WTC11 (cell line): ENCODE data around the gene HDAC10. TPM values are rescaled to one million over a fixed set of nuclear protein-coding genes. Genes with fewer than 3 reads are reported as not detected.

Experiments
- ATAC-seq: fragments of 200-7000 bp; cut with Tn5 transposase; 2 replicates; pipeline ENCODE4 v1.10.0; 2021; ENCODE audit warnings: mild to moderate bottlenecking, moderate library complexity
- CTCF ChIA-PET: fragments of 300-600 bp; sonication (Branson Sonifier 250); formaldehyde crosslinking; loops from one replicate; lab custom pipeline; 2021; ENCODE audit warnings: antibody characterized with exemption; lab: Charles Lee
- POLR2A ChIA-PET: fragments of 350-600 bp; sonication (Branson Sonifier 250); formaldehyde crosslinking; loops from one replicate; lab custom pipeline; 2021; ENCODE audit warnings: antibody characterized with exemption; lab: Charles Lee
- DNase-seq: peaks from one replicate; pipeline ENCODE4 v3.0.0; 2021; ENCODE audit warnings: low spot score
- H3K27ac Mint-ChIP-seq: 2 replicates; pipeline ENCODE4 v1.8.0; 2021; ENCODE audit warnings: mixed read lengths
- H3K27me3 Mint-ChIP-seq: 2 replicates; pipeline ENCODE4 v1.8.0; 2021; ENCODE audit warnings: low read depth, mild to moderate bottlenecking, moderate library complexity, mixed read lengths
- H3K36me3 Mint-ChIP-seq: 2 replicates; pipeline ENCODE4 v1.8.0; 2021; ENCODE audit warnings: mixed read lengths
- H3K4me1 Mint-ChIP-seq: 2 replicates; pipeline ENCODE4 v1.8.0; 2022; ENCODE audit warnings: mixed read lengths
- H3K4me3 Mint-ChIP-seq: 2 replicates; pipeline ENCODE4 v1.8.0; 2021; ENCODE audit warnings: mild to moderate bottlenecking, moderate library complexity, mixed read lengths
- H3K9me3 Mint-ChIP-seq: 2 replicates; pipeline ENCODE4 v1.8.0; 2021; ENCODE audit warnings: mixed read lengths
- ATF1 ChIP-seq: sonication (generic); formaldehyde crosslinking; IDR thresholded peaks from 2 replicates; pipeline ENCODE4 v1.8.1; 2023; ENCODE audit warnings: mild to moderate bottlenecking, moderate library complexity, missing genetic modification reagents
- GTF2I ChIP-seq: fragments of 250-450 bp; sonication (Bioruptor Pico); conservative IDR thresholded peaks from 2 replicates; pipeline ENCODE4 v1.4.0; 2021; ENCODE audit warnings: mild to moderate bottlenecking
- SMAD3 ChIP-seq: sonication (generic); formaldehyde crosslinking; IDR thresholded peaks from 2 replicates; pipeline ENCODE4 v1.8.0; 2022; ENCODE audit warnings: missing genetic modification reagents, mild to moderate bottlenecking, borderline replicate concordance
- SP1 ChIP-seq: sonication (generic); formaldehyde crosslinking; conservative IDR thresholded peaks from 2 replicates; pipeline ENCODE4 v1.8.1; 2022; ENCODE audit warnings: missing genetic modification reagents
- TEAD4 ChIP-seq: sonication (generic); formaldehyde crosslinking; IDR thresholded peaks from 2 replicates; pipeline ENCODE4 v1.8.0; 2022; ENCODE audit warnings: mild to moderate bottlenecking, missing genetic modification reagents
- ZNF138 ChIP-seq: sonication (generic); formaldehyde crosslinking; conservative IDR thresholded peaks from 2 replicates; pipeline ENCODE4 v1.8.1; 2022; ENCODE audit warnings: mild to moderate bottlenecking, moderate library complexity, missing genetic modification reagents
- ZNF219 ChIP-seq: sonication (generic); formaldehyde crosslinking; IDR thresholded peaks from 2 replicates; pipeline ENCODE4 v1.8.0; 2023; ENCODE audit warnings: missing genetic modification reagents, mild to moderate bottlenecking, borderline replicate concordance
- ZNF263 ChIP-seq: sonication (generic); formaldehyde crosslinking; IDR thresholded peaks from 2 replicates; pipeline ENCODE4 v1.8.1; 2022; ENCODE audit warnings: low read depth, mild to moderate bottlenecking, moderate library complexity, missing genetic modification reagents
- total RNA-seq: library from RNA; stranded (reverse); gene quantifications from 3 replicates; pipeline ENCODE4 v1.2.3, GENCODE V29; 2021
- TF ChIP-seq, protein P1 (sequence below): fragments of 250-450 bp; sonication (Bioruptor Pico); IDR thresholded peaks from 2 replicates; pipeline ENCODE4 v1.9.0; 2021; ENCODE audit warnings: mild to moderate bottlenecking
- TF ChIP-seq, protein P2 (sequence below): sonication (generic); formaldehyde crosslinking; conservative IDR thresholded peaks from 2 replicates; pipeline ENCODE4 v1.8.1; 2023; ENCODE audit warnings: mild to moderate bottlenecking, low read depth, missing genetic modification reagents, moderate library complexity
- TF ChIP-seq, protein P3 (sequence below): sonication (generic); formaldehyde crosslinking; IDR thresholded peaks from 2 replicates; pipeline ENCODE4 v1.8.1; 2022; ENCODE audit warnings: mild to moderate bottlenecking, missing genetic modification reagents, moderate library complexity, borderline replicate concordance
- TF ChIP-seq, protein P4 (sequence below): sonication (generic); formaldehyde crosslinking; conservative IDR thresholded peaks from 2 replicates; pipeline ENCODE4 v1.8.1; 2022; ENCODE audit warnings: mild to moderate bottlenecking, missing genetic modification reagents
- TF ChIP-seq, protein P5 (sequence below): sonication (generic); formaldehyde crosslinking; IDR thresholded peaks from 2 replicates; pipeline ENCODE4 v1.8.1; 2023; ENCODE audit warnings: mild to moderate bottlenecking, missing genetic modification reagents, moderate library complexity

HDAC10 gene
- total RNA-seq, 1 experiment from 2014 or later, result 40.9 TPM

DNA sequence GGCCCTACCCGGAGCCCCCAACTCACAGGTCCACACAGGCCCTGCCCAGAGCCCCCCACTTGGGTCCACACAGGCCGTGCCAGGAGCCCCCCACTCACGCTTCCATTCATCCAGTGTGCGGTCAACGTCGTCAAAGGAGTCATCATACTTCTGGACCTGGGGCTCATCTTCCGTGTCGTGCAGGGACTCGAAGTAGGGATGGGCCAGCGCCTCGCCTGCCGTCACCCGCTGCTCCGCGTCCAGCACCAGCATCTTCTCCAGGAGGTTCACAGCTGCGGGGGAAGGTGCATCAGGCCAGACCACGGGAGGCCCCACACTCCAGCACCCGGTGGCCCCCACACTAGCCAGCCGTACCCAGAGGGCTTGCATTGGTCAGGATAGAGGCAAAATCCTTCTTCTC lies 4.0 kb upstream of the HDAC10 start (continued):
- TF ChIP-seq, protein P1, sequence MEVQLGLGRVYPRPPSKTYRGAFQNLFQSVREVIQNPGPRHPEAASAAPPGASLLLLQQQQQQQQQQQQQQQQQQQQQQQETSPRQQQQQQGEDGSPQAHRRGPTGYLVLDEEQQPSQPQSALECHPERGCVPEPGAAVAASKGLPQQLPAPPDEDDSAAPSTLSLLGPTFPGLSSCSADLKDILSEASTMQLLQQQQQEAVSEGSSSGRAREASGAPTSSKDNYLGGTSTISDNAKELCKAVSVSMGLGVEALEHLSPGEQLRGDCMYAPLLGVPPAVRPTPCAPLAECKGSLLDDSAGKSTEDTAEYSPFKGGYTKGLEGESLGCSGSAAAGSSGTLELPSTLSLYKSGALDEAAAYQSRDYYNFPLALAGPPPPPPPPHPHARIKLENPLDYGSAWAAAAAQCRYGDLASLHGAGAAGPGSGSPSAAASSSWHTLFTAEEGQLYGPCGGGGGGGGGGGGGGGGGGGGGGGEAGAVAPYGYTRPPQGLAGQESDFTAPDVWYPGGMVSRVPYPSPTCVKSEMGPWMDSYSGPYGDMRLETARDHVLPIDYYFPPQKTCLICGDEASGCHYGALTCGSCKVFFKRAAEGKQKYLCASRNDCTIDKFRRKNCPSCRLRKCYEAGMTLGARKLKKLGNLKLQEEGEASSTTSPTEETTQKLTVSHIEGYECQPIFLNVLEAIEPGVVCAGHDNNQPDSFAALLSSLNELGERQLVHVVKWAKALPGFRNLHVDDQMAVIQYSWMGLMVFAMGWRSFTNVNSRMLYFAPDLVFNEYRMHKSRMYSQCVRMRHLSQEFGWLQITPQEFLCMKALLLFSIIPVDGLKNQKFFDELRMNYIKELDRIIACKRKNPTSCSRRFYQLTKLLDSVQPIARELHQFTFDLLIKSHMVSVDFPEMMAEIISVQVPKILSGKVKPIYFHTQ (CRISPR knock-in tag), result no peak

DNA sequence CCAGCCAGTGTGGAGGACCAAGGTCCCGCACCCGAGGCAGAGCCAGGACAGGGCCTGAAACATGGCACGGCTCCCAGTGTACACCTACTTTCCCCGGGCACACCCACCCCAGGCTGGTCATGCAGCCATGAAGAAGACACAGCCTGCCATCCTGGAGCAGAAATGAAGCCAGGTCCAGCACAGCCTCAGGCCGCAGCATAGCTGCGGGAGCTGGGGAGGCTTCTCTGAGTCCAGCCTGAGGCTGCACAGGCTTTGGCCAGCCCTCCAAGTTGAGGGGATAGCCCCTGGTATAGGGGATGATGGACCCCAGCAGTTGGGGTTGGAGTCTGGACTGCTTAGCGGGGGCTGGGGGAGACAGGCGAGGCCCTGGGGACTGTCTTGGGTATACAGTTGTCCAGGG lies 2.9 kb upstream of the HDAC10 start:
- ATAC-seq, result no peak
- ChIA-PET CTCF (no interaction called here), POLR2A (no interaction called here)
- TF ChIP-seq TEAD4 (CRISPR knock-in tag), result no peak
- TF ChIP-seq SMAD3, result no peak
- TF ChIP-seq ZNF219 (CRISPR knock-in tag), result no peak
- TF ChIP-seq, protein P2, sequence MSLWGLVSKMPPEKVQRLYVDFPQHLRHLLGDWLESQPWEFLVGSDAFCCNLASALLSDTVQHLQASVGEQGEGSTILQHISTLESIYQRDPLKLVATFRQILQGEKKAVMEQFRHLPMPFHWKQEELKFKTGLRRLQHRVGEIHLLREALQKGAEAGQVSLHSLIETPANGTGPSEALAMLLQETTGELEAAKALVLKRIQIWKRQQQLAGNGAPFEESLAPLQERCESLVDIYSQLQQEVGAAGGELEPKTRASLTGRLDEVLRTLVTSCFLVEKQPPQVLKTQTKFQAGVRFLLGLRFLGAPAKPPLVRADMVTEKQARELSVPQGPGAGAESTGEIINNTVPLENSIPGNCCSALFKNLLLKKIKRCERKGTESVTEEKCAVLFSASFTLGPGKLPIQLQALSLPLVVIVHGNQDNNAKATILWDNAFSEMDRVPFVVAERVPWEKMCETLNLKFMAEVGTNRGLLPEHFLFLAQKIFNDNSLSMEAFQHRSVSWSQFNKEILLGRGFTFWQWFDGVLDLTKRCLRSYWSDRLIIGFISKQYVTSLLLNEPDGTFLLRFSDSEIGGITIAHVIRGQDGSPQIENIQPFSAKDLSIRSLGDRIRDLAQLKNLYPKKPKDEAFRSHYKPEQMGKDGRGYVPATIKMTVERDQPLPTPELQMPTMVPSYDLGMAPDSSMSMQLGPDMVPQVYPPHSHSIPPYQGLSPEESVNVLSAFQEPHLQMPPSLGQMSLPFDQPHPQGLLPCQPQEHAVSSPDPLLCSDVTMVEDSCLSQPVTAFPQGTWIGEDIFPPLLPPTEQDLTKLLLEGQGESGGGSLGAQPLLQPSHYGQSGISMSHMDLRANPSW (CRISPR knock-in tag), result no peak
- TF ChIP-seq, protein P1 (CRISPR knock-in tag), result no peak
- TF ChIP-seq, protein P3, sequence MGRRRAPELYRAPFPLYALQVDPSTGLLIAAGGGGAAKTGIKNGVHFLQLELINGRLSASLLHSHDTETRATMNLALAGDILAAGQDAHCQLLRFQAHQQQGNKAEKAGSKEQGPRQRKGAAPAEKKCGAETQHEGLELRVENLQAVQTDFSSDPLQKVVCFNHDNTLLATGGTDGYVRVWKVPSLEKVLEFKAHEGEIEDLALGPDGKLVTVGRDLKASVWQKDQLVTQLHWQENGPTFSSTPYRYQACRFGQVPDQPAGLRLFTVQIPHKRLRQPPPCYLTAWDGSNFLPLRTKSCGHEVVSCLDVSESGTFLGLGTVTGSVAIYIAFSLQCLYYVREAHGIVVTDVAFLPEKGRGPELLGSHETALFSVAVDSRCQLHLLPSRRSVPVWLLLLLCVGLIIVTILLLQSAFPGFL (CRISPR knock-in tag), result no peak
- no peak for TF ChIP-seq ZNF138 (CRISPR knock-in tag)
- TF ChIP-seq, protein P4, sequence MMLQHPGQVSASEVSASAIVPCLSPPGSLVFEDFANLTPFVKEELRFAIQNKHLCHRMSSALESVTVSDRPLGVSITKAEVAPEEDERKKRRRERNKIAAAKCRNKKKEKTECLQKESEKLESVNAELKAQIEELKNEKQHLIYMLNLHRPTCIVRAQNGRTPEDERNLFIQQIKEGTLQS (CRISPR knock-in tag), result no peak
- DNase-seq, result no peak
- no peaks in the 10 kb centered on the region; the same call in 1 of the 2 replicates for H3K27me3 Mint-ChIP-seq
- H3K36me3 Mint-ChIP-seq, result no peaks in the 10 kb centered on the region
- no peak overlapping the region for H3K4me3 Mint-ChIP-seq
- no peaks in the 10 kb centered on the region for H3K9me3 Mint-ChIP-seq
- peaks cover 4% of the 10 kb centered on the region; the same call in 1 of the 2 replicates for H3K4me1 Mint-ChIP-seq
- H3K27ac Mint-ChIP-seq, result no peak overlapping the region

DNA sequence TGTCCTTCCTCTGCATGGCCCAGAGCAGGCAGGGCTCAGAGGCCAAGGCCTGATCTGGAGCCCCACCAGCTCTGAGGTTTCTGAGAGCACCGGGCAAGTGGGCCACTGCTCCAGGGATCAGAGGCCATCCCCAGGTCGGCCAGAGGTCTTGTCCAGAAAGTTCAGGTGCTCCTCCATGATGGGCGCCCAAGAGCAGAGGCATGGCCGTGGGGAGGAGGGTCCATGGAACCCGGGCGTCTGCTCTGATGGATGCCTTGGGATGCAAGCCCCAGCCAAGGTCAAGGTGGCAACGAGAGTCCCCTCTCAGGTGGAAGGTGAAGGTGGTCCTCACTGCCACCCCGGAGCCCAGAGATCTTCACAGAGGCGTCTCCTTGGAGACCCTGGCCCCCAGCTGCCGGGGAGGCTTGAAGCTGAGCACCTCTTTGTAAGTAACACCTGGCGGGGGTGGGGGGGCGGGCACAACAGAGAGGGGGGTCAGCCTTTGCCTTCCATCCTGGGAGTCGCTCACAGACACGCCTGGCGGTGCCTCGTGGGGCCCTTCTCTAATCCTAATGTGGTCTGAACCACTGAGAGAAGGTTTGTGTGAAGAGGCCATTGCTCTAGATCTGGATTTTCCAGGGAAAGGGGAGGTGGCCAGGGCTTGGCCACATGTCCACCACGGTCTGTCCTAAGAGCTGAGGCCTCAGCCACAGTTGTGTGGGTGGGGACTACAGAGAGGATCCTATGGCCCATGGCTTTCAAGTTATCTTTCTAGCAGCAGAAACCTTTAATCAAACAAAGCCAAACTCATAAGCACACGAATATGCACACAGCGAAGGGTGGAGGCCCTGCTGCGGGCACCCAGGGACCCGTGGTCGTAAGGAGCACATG lies 2.2 kb upstream of the HDAC10 start:
- H3K27ac Mint-ChIP-seq, result no peak overlapping the region
- H3K9me3 Mint-ChIP-seq, result no peaks in the 10 kb centered on the region
- DNase-seq, result no peak
- ChIA-PET POLR2A (interaction anchor here (1.0 kb wide), 1 partner anchor 14 kb away, joined by 4 read pairs; no protein-coding TSS in a partner anchor), CTCF (interaction anchor here (0.6 to 3.4 kb wide), 17 partner anchors 9 to 272 kb away, joined by 3 to 22 read pairs (median 4); partner anchors contain the start of genes DENND6B, MAPK12 and SCO2)
- no peaks in the 10 kb centered on the region; the same call in 1 of the 2 replicates for H3K27me3 Mint-ChIP-seq
- no peak for ATAC-seq
- H3K4me1 Mint-ChIP-seq, result peaks cover 4% of the 10 kb centered on the region; the same call in 1 of the 2 replicates
- TF ChIP-seq, protein P5, sequence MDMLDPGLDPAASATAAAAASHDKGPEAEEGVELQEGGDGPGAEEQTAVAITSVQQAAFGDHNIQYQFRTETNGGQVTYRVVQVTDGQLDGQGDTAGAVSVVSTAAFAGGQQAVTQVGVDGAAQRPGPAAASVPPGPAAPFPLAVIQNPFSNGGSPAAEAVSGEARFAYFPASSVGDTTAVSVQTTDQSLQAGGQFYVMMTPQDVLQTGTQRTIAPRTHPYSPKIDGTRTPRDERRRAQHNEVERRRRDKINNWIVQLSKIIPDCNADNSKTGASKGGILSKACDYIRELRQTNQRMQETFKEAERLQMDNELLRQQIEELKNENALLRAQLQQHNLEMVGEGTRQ (CRISPR knock-in tag), result no peak
- no peak for TF ChIP-seq SP1 (CRISPR knock-in tag)
- TF ChIP-seq GTF2I (CRISPR knock-in tag), result no peak
- no peak for TF ChIP-seq ZNF263 (CRISPR knock-in tag)
- no peak for TF ChIP-seq ATF1 (CRISPR knock-in tag)
- H3K4me3 Mint-ChIP-seq, result no peak overlapping the region
- H3K36me3 Mint-ChIP-seq, result no peaks in the 10 kb centered on the region
